GM08714 (cell line): ENCODE results near the gene MECR.

Experiments used
- H3K4me3 ChIP-seq: fragments of 200-500 bp; sonication (Bioruptor generic); 2 replicates; pipeline ENCODE4 v1.5.1; 2014; ENCODE audit warnings: mild to moderate bottlenecking, low read length, inconsistent platforms
- ZNF274 ChIP-seq: IDR thresholded peaks from 2 replicates; pipeline ENCODE4 v1.6.1; 2012; ENCODE audit warnings: mild to moderate bottlenecking, low read depth, low read length

Gene MECR

GRCh38 chr1:29186252-29186651 lies 44.5 kb downstream of the MECR start:
- H3K4me3 ChIP-seq: no peak overlapping the region
- no peak for TF ChIP-seq ZNF274

GRCh38 chr1:29183287-29183686 lies 47.4 kb downstream of the MECR start:
- no peak for TF ChIP-seq ZNF274
- H3K4me3 ChIP-seq: no peak overlapping the region

GRCh38 chr1:29181413-29182225 lies 49.1 kb downstream of the MECR start, which contains the start of gene SRSF4:
Gene SRSF4 (minus strand): TSS chr1:29181900. CDS start chr1:29181752, 148 bp downstream.
- no peak for TF ChIP-seq ZNF274
- H3K4me3 ChIP-seq: peak within 1 kb of the TSS; percentile 96

GRCh38 chr1:29180497-29181412 lies 50.0 kb downstream of the MECR start:
- TF ChIP-seq ZNF274: no peak
- peak overlapping the region; percentile 96 for H3K4me3 ChIP-seq

- no peak for TF ChIP-seq ZNF274
- peak overlapping the region; percentile 96 for H3K4me3 ChIP-seq
Observed at GRCh38 chr1:29179641-29180184, 51.0 kb downstream of the MECR start.

GRCh38 chr1:29177022-29177705 lies 53.6 kb downstream of the MECR start:
- H3K4me3 ChIP-seq: no peak overlapping the region
- no peak for TF ChIP-seq ZNF274

GRCh38 chr1:29176576-29176975 lies 54.2 kb downstream of the MECR start:
- TF ChIP-seq ZNF274: no peak

GRCh38 chr1:29172415-29172939 lies 58.3 kb downstream of the MECR start:
- no peak overlapping the region for H3K4me3 ChIP-seq
- TF ChIP-seq ZNF274: no peak

More at GRCh38 chr1:29176576-29176975, 54.2 kb downstream of the MECR start:
- no peak overlapping the region for H3K4me3 ChIP-seq

GRCh38 chr1:29171521-29171920 lies 59.2 kb downstream of the MECR start:
- no peak for TF ChIP-seq ZNF274
- H3K4me3 ChIP-seq: no peak overlapping the region

GRCh38 chr1:29171089-29171488 lies 59.6 kb downstream of the MECR start:
- TF ChIP-seq ZNF274: no peak
- H3K4me3 ChIP-seq: no peak overlapping the region

GRCh38 chr1:29169976-29170375 lies 60.8 kb downstream of the MECR start:
- no peak for TF ChIP-seq ZNF274
- no peak overlapping the region for H3K4me3 ChIP-seq

GRCh38 chr1:29167904-29168303 lies 62.8 kb downstream of the MECR start:
- no peak for TF ChIP-seq ZNF274
- H3K4me3 ChIP-seq: no peak overlapping the region

GRCh38 chr1:29166291-29166878 lies 64.3 kb downstream of the MECR start:
- TF ChIP-seq ZNF274: no peak
- H3K4me3 ChIP-seq: no peak overlapping the region
